Esophagus (tissue), 2 donors: ENCODE measurements around the gene ANKS1B. TPM values are rescaled to one million over a fixed set of nuclear protein-coding genes. Genes with fewer than 3 reads are reported as not detected.

Experiments
- H3K27ac ChIP-seq, 2 donors: one replicate each; pipeline ENCODE4 v1.5.1; 2013; ENCODE audit warnings: low read depth in 2 of 2, mild to moderate bottlenecking in 2 of 2, inconsistent platforms in 1 of 2, low read length in 1 of 2, moderate library complexity in 1 of 2
- H3K27me3 ChIP-seq, 2 donors: one replicate each; pipeline ENCODE4 v1.6.1; 2013; ENCODE audit warnings: low read length in 2 of 2, control low read depth in 1 of 2, mild to moderate bottlenecking in 1 of 2; ENCODE audit not compliant: insufficient read depth in 2 of 2, control insufficient read depth in 1 of 2
- H3K36me3 ChIP-seq, 2 donors: one replicate each; pipeline ENCODE4 v1.6.1; 2013; ENCODE audit warnings: low read length in 1 of 2; ENCODE audit not compliant: control insufficient read depth in 2 of 2, insufficient read depth in 2 of 2
- H3K4me1 ChIP-seq, 2 donors: one replicate each; pipeline ENCODE4 v1.6.1; 2013; ENCODE audit warnings: low read length in 1 of 2; ENCODE audit not compliant: control insufficient read depth in 2 of 2, insufficient read depth in 2 of 2
- H3K4me3 ChIP-seq, 2 donors: one replicate each; pipeline ENCODE4 v1.5.1; 2013; ENCODE audit warnings: low read length in 2 of 2, mild to moderate bottlenecking in 2 of 2, low read depth in 1 of 2, moderate library complexity in 1 of 2
- H3K9me3 ChIP-seq, 2 donors: one replicate each; pipeline ENCODE4 v1.6.1; 2013; ENCODE audit warnings: mild to moderate bottlenecking in 2 of 2, low read depth in 1 of 2, low read length in 1 of 2, moderate library complexity in 1 of 2; ENCODE audit not compliant: control insufficient read depth in 2 of 2, insufficient read depth in 1 of 2
- WGBS, 2 donors: extraction: QIAGEN DNeasy Blood & Tissue Kit; methylation state at CpG; one replicate each; pipeline ENCODE4 v1.1.7; 2013; 5-methylcytosine and 5-hydroxymethylcytosine counted together
- polyA plus RNA-seq, 2 donors: library from polyadenylated mRNA; stranded (reverse); fragments of 200-250 nt; gene quantifications; one replicate each; pipeline ENCODE4 v1.2.3, GENCODE V29; 2013
- donor health status: healthy with polysubstance abuse.
- donor health status: Bipolar disorder and iron deficiency.

Gene ANKS1B
- polyA plus RNA-seq, 2 donors: 0.85 to 1.0 TPM

DNA sequence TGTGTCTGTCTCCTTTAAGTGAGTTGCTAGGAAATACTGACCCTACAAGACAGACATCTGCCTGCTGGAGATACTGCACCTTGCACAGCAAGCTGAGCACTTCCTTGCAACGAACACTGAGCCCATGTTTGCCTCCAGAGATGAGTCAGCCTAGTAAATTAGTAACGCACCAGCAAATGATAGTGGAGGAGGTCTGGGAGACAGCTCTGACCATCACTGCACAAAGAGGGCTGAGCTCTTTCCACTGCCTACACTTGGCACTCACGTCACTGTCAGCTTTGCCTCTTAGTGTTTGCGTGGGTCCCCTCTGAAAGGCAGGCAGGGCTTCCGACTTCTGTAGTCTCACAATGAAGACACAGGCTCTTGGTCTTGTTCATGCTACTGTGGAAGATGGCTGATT, 1230.6 kb downstream of the ANKS1B start:
- Histone ChIP-seq H3K36me3 (peaks cover 0 to 3% of the 10 kb centered on the region in 2 donors), H3K9me3 (no peaks in the 10 kb centered on the region), H3K27ac (no peak overlapping the region), H3K4me1 (no peaks in the 10 kb centered on the region), H3K27me3 (no peaks in the 10 kb centered on the region), H3K4me3 (no peak overlapping the region)
- WGBS, 2 donors: 57 to 72% methylated on average over 5 of the region's 5 CpGs

DNA sequence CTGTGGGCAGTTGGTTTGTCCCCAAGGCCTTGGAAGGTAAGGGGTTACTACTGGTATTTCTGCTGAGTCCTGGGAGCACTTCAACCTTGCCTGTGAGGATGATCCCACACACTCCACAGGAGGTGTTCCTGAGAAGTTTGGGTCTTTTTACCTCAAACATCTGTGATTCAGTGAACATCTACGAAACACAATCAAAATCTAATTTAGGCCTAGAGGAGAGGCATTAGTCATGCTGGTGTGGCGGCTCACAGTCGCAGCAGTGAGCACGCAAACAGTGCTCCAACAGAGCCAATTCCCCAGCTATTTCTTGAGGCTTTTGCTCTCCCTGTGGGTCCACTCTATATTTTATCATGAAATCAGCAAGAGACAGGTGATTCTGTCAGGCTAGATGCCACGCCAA, 1232.0 kb downstream of the ANKS1B start:
- Histone ChIP-seq H3K27me3 (no peaks in the 10 kb centered on the region), H3K4me1 (no peaks in the 10 kb centered on the region), H3K27ac (no peak overlapping the region), H3K9me3 (no peaks in the 10 kb centered on the region), H3K4me3 (no peak overlapping the region), H3K36me3 (peaks cover 0 to 3% of the 10 kb centered on the region in 2 donors)
- WGBS, 2 donors: 86 to 89% methylated on average over 5 of the region's 5 CpGs

DNA sequence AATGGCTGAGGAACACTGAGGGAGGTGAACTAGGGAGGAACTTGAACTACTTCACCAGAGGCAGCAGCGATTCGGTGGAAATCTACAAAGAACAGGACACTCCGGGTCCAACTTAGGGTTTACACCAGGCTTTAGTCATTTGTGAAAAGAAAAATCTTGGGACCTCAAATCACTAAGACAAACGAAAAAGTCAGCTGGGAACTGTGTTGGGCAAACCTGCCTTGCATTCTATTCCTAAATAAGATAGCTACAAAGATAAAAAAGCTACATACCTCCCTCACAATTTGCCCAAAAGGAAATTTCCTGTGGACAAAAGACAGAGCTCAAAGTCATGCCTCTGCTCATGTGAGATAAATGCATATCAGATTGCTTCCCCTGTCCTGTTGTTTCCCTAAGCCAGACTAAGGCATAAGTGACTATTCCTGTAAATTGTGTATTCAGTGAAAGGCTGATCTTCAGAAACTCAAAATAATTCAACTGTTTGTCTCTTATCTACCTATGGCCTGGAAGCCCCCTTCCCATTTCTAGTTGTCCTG, 1233.1 kb downstream of the ANKS1B start:
- Histone ChIP-seq H3K4me3 (no peak overlapping the region), H3K27me3 (no peaks in the 10 kb centered on the region), H3K4me1 (no peaks in the 10 kb centered on the region), H3K36me3 (peaks cover 0 to 3% of the 10 kb centered on the region in 2 donors), H3K9me3 (no peaks in the 10 kb centered on the region), H3K27ac (no peak overlapping the region)
- 88 to 89% methylated on average over 4 of the region's 4 CpGs for whole genome bisulfite sequencing, 2 donors

DNA sequence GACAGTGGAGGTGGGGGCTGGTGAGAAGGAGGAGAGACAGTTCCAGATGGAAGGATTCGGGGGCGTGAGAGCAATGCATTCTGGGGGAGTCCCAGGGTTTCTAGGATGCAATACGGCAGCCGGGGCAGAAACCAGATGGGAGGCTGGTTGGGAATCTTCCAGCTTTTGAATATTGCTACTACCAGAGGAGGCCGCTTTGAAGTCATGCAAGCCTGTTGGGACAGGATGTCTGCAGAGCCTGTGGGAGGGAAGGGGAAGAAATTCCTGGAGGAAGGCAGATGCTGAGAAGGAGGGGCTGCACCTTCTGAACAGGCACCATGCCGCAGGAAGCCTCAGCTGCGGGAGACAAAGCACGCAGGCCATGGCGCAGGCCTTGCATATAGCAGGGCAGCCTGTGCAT, 1234.2 kb downstream of the ANKS1B start:
- Histone ChIP-seq H3K36me3 (peaks cover 0 to 3% of the 10 kb centered on the region in 2 donors), H3K27me3 (no peaks in the 10 kb centered on the region), H3K4me3 (no peak overlapping the region), H3K4me1 (peaks cover 0 to 3% of the 10 kb centered on the region in 2 donors), H3K9me3 (no peaks in the 10 kb centered on the region), H3K27ac (no peak overlapping the region)
- WGBS, 2 donors: 41 to 58% methylated on average over 9 of the region's 9 CpGs

DNA sequence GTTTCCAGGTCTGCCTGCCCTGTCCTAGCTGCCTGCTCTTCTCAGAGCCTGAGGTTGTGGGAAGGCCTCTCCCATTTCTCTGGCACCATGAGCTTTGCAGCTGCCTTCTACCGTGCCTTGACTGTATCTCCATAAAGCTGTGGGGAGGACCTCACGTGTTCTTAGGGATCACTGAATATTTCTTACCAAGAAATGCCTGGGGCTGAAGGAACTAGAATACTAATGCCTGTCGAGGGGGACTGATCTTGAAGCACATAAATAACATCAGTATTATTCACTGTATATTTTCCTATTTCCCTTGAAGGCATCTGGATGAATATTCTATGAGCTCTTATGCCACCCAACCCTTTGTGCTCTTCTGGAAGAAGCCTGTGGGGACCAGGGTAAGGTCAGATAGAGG, 1236.3 kb downstream of the ANKS1B start:
- no peak overlapping the region for H3K4me3 ChIP-seq
- H3K27ac ChIP-seq: no peak overlapping the region
- WGBS, 2 donors: 77% methylated on average over 3 of the region's 3 CpGs
- H3K9me3 ChIP-seq: no peaks in the 10 kb centered on the region
- H3K36me3 ChIP-seq: peaks cover 0 to 3% of the 10 kb centered on the region in 2 donors
- H3K4me1 ChIP-seq: peaks cover 0 to 3% of the 10 kb centered on the region in 2 donors
- H3K27me3 ChIP-seq: no peaks in the 10 kb centered on the region

DNA sequence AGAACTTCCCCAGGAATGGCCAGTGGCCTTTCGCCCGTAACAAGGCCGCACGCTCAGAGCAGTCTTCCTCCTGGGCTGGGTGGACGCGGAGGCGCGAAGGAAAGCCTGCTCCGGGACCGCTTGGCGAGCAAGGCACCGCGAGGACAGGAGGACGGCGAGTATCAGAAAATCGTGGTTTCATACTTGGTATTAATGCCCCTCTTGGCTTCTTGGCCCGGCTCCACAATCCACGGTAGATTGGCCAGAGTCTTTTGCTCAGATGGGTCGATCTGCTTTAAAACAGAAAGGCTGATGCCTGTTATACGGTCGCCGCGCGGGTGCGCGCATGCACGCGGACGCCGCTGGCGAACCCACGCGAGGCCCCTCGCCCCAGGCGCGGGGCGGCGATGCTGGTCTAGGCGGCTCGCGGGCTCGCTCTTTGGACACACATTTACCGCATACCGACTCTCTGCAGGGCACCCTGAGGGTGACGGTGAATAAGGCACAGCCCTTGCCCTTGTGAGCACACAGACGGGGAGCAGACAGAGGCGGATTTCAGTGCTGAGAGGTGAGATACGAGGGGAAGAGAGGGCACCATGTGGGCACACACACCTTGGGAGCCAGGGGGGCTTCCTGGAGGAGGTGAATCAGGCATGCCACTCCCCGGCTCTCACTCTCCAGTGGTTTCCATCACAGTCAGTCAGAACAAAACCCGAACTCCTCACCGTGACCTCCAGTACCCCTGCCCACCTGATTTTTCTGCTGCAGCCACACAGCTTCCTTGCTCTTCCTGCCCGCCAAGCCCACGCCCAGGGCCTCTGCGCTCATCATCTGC, 1239.0 kb downstream of the ANKS1B start:
- Histone ChIP-seq H3K4me1 (peaks cover 0 to 3% of the 10 kb centered on the region in 2 donors), H3K4me3 (peak overlapping the region; percentile 47 to 52), H3K27me3 (no peaks in the 10 kb centered on the region), H3K27ac (no peak overlapping the region), H3K9me3 (no peaks in the 10 kb centered on the region), H3K36me3 (peaks cover 0 to 3% of the 10 kb centered on the region in 2 donors)
- 8 to 11% methylated on average over 54 of the region's 54 CpGs for WGBS, 2 donors

DNA sequence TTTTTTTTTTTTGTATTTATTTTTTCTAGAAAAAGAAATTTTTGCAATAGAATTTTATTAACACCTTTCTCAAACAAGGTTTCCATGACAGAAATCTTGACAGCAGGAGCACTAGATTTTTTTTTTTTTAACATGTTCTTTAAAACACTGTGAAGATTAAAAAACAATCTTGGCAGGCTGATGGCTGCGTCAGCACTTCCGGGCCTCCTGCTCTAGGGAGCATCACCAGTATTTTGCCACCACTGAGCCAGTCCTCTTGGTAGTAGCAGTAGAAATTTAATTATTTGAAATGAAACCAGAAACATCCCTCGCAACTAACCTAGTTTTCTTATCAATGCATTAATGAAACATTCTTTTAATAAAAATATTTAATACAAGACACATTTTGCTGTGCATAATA, 1240.1 kb downstream of the ANKS1B start:
- Histone ChIP-seq H3K4me3 (no peak overlapping the region), H3K9me3 (no peaks in the 10 kb centered on the region)
- 81 to 82% methylated on average over 3 of the region's 3 CpGs for WGBS, 2 donors

DNA sequence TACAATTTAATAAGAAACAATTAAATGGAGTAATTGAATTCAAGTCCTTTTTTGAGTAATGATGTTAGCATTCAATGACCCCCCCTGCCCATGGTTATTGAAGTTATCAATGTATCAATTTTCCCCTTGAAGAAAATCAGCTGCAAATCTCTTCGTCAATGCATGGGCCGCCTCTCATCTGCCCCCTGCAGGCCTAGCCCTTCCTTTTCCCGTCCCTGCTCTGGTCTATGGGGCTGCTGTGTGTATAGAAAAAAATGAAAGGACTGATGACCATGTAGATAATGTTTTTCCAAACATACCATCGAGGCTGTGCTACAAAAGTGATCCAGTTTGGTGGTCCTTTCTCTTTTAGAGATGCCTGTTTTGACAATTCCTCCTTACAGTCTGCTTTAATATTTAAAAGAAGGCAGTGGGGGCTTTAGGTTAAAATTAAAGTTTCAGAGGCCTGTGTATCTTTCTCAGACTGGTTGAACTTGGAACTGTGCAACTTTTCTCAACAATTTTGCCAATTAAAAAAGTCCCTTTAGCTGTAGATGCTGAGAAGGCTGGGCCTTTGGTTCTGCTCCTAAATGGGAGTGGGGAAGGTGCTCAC, 1241.3 kb downstream of the ANKS1B start:
- H3K27me3 ChIP-seq: no peaks in the 10 kb centered on the region
- H3K36me3 ChIP-seq: no peaks in the 10 kb centered on the region
- H3K27ac ChIP-seq: no peak overlapping the region
- WGBS, 2 donors: 46 to 53% methylated on average over 4 of the region's 4 CpGs
- H3K4me3 ChIP-seq: no peak overlapping the region
- peaks cover 0 to 3% of the 10 kb centered on the region in 2 donors for H3K4me1 ChIP-seq
- H3K9me3 ChIP-seq: no peaks in the 10 kb centered on the region

More for the DNA sequence above, 1240.1 kb downstream of the ANKS1B start:
- Histone ChIP-seq H3K36me3 (no peaks in the 10 kb centered on the region), H3K4me1 (peaks cover 0 to 3% of the 10 kb centered on the region in 2 donors), H3K27ac (no peak overlapping the region), H3K27me3 (no peaks in the 10 kb centered on the region)

DNA sequence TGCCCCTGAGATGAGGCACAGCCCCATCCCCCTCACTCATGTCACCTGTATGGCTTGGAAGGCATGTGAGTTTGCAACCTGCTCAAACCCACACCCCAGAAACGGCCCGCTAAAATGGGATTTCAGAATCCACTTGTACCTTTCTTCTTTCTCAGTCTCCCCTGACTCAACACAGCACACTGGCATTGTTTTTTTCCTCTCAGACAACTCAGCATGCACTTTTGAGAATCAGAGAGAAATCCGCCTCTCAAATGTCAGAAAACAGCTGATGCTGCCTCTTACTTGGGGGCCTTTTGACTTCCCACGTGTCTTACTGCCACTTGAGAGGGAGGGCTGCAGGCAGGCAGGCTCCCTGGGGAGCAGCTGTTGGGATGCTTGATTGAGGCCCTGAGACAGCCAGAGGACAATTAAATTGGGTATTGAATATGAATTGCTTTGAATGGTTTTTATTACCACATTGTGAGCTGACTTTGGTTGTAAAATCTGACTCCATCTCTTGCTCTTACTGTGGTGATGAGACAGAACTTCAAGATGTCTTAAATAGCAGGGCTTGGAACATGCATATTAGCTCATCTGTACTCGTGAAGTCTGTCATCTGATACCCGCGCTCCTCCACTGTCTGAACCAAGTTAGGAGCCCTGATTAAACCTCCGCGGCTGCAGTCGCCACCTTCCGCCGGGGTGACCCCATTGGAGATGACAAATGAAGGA, 1243.0 kb downstream of the ANKS1B start:
- 67 to 74% methylated on average over 12 of the region's 12 CpGs for WGBS, 2 donors
- Histone ChIP-seq H3K9me3 (no peaks in the 10 kb centered on the region), H3K27me3 (no peaks in the 10 kb centered on the region)

More for the DNA sequence above, 1243.0 kb downstream of the ANKS1B start:
- no peak overlapping the region for H3K4me3 ChIP-seq
- H3K4me1 ChIP-seq: peaks cover 0 to 3% of the 10 kb centered on the region in 2 donors
- H3K27ac ChIP-seq: no peak overlapping the region
- H3K36me3 ChIP-seq: no peaks in the 10 kb centered on the region
